ENCODE data around the gene KISS1.

DNA sequence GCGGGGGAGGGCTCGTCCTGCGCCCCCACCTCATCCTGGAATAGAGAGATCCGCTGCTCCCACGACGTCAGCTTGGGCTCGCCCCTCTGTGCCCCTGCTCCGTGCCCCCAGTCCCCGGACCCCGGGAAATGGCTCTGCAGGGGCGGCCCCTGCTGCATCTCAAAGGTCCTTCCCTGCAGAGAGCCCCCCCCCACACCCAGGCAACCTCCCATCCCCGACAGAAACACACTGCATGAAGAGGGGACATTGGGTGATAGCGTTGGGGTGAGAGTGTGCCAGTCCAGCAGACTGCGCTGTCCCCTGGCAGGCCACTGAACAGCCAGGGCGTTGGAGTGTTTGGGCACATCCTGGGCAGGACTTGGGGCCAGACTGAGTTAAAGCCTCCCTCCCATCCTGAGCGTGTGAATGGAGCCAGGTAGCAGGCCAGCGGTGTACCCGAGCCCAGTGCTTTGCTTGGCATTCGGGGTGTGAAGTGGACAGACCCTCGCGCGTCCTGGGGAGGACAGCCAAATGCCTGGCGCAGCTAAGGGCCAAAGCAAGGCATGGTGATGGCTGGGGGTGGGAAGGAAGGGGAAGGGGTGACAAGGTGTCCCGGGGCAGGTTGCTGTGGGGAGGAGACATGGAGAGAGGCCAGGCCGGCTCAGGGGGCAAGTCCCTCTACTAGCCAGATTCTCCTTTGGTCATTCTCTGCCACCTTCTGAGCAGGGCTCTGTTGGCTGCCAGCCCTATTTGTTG is 43.8 kb downstream of the KISS1 start:
- TF ChIP-seq, protein P1, sequence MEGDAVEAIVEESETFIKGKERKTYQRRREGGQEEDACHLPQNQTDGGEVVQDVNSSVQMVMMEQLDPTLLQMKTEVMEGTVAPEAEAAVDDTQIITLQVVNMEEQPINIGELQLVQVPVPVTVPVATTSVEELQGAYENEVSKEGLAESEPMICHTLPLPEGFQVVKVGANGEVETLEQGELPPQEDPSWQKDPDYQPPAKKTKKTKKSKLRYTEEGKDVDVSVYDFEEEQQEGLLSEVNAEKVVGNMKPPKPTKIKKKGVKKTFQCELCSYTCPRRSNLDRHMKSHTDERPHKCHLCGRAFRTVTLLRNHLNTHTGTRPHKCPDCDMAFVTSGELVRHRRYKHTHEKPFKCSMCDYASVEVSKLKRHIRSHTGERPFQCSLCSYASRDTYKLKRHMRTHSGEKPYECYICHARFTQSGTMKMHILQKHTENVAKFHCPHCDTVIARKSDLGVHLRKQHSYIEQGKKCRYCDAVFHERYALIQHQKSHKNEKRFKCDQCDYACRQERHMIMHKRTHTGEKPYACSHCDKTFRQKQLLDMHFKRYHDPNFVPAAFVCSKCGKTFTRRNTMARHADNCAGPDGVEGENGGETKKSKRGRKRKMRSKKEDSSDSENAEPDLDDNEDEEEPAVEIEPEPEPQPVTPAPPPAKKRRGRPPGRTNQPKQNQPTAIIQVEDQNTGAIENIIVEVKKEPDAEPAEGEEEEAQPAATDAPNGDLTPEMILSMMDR (IDR thresholded peaks at IDR 0.05; ENCODE audit: low read depth, low read length): no peak
- TF ChIP-seq POLR2A (IDR thresholded peaks at IDR 0.05; ENCODE audit: extremely low read depth, insufficient read length) (no peak), MYC (IDR thresholded peaks at IDR 0.05; ENCODE audit: low read depth, low read length) (no peak)
